SK-N-SH treated with all-trans-retinoic acid at 6 μM for 48 hours (cell line): ENCODE results near the gene FGFRL1.

Experiments
- ARNTL ChIP-seq: fragments of 450-650 bp; formaldehyde crosslinking; IDR thresholded peaks from 2 replicates; pipeline ENCODE4 v1.5.0; 2020; ENCODE audit warnings: low read depth, mild to moderate bottlenecking, moderate library complexity, borderline replicate concordance
- CREB5 ChIP-seq: fragments of 250-450 bp; sonication (Bioruptor Pico); IDR thresholded peaks from 2 replicates; pipeline ENCODE4 v1.5.1; 2020; ENCODE audit warnings: low read depth, mild to moderate bottlenecking, moderate library complexity
- PATZ1 ChIP-seq: fragments of 250-450 bp; sonication (Bioruptor Pico); IDR thresholded peaks from 2 replicates; pipeline ENCODE4 v1.8.0; 2020; ENCODE audit warnings: mild to moderate bottlenecking, moderate library complexity, borderline replicate concordance
- PPARA ChIP-seq: fragments of 250-450 bp; sonication (Bioruptor Pico); IDR thresholded peaks from 2 replicates; pipeline ENCODE4 v1.5.0; 2020; ENCODE audit warnings: mild to moderate bottlenecking, borderline replicate concordance
- SNAI2 ChIP-seq: fragments of 250-450 bp; sonication (Bioruptor Pico); IDR thresholded peaks from 2 replicates; pipeline ENCODE4 v1.5.0; 2020; ENCODE audit warnings: mild to moderate bottlenecking, moderate library complexity
- TCF4 ChIP-seq: fragments of 250-450 bp; sonication (Bioruptor Pico); IDR thresholded peaks from 2 replicates; pipeline ENCODE4 v1.8.0; 2021; ENCODE audit warnings: mild to moderate bottlenecking, moderate library complexity, borderline replicate concordance
- TSHZ2 ChIP-seq: fragments of 250-450 bp; sonication (Bioruptor Pico); IDR thresholded peaks from 2 replicates; pipeline ENCODE4 v1.5.0; 2020; ENCODE audit warnings: mild to moderate bottlenecking, moderate library complexity
- ZFP30 ChIP-seq: fragments of 450-650 bp; formaldehyde crosslinking; IDR thresholded peaks from 2 replicates; pipeline ENCODE4 v1.5.0; 2022; ENCODE audit warnings: mild to moderate bottlenecking, moderate library complexity
- ZNF565 ChIP-seq: fragments of 450-650 bp; formaldehyde crosslinking; conservative IDR thresholded peaks from 2 replicates; pipeline ENCODE4 v1.5.0; 2020; ENCODE audit warnings: low read depth, mild to moderate bottlenecking, moderate library complexity
- ZNF8 ChIP-seq: fragments of 450-650 bp; formaldehyde crosslinking; IDR thresholded peaks from 2 replicates; pipeline ENCODE4 v1.5.0; 2020; ENCODE audit warnings: mild to moderate bottlenecking, moderate library complexity

GRCh38 chr4:1049591-1049905 lies 38.1 kb downstream of the FGFRL1 start:
- TF ChIP-seq CREB5 (no peak), ZNF565 (CRISPR knock-in tag) (no peak), ZNF8 (CRISPR knock-in tag) (no peak), PPARA (CRISPR knock-in tag) (no peak), ARNTL (no peak), ZFP30 (no peak), TCF4 (CRISPR knock-in tag) (no peak), PATZ1 (CRISPR knock-in tag) (no peak), TSHZ2 (CRISPR knock-in tag) (no peak), SNAI2 (CRISPR knock-in tag) (no peak)
